D721Med (cell line): ENCODE results near the gene ADAM19.

Source experiments
- DNase-seq: peaks from one replicate; pipeline ENCODE4 v3.0.0; 2011; ENCODE audit warnings: low spot score; ENCODE audit not compliant: insufficient read length
- FAIRE-seq: peaks from 2 replicates; lab custom pipeline; 2011; peaks lifted over from hg19 to GRCh38; lab: Jason Lieb, UNC
- TF ChIP-seq, protein P1 (sequence below): IDR thresholded peaks from 2 replicates; pipeline ENCODE4 v1.5.1; 2012; ENCODE audit warnings: mild to moderate bottlenecking, control low read depth; ENCODE audit not compliant: insufficient read depth; ENCODE audit errors: missing control alignments

ADAM19 gene

DNA sequence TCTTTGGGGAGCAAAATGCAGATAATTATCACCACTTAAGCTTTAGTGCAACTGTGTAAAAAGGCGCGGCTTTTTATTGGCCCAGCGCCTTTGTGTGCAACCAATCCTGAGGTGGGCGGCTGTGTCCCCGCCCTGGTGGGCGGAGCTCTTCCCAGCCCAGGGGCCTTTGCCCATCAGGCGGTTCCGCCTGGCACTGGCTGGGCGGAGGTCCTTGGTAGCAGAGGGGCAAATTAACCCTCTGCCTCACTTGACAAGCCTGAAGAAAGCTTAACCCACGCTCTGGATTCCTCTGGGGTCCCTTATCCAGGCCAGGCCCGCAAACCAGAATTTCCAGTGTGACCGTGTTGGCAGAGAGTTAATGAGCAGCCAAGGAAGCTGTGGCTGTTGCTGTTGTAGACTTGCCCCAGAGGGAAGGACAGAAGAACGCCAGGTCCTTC, 128.4 kb downstream of the ADAM19 start:
- no peak for FAIRE-seq
- TF ChIP-seq, protein P1, sequence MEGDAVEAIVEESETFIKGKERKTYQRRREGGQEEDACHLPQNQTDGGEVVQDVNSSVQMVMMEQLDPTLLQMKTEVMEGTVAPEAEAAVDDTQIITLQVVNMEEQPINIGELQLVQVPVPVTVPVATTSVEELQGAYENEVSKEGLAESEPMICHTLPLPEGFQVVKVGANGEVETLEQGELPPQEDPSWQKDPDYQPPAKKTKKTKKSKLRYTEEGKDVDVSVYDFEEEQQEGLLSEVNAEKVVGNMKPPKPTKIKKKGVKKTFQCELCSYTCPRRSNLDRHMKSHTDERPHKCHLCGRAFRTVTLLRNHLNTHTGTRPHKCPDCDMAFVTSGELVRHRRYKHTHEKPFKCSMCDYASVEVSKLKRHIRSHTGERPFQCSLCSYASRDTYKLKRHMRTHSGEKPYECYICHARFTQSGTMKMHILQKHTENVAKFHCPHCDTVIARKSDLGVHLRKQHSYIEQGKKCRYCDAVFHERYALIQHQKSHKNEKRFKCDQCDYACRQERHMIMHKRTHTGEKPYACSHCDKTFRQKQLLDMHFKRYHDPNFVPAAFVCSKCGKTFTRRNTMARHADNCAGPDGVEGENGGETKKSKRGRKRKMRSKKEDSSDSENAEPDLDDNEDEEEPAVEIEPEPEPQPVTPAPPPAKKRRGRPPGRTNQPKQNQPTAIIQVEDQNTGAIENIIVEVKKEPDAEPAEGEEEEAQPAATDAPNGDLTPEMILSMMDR, result no peak
- no peak for DNase-seq

- DNase-seq (no peak), FAIRE-seq (no peak)
- TF ChIP-seq, protein P1, result no peak
Observed at GRCh38 chr5:157446412-157446935, 129.1 kb downstream of the ADAM19 start.

GRCh38 chr5:157445745-157446411, 129.7 kb downstream of the ADAM19 start:
- FAIRE-seq, result no peak
- DNase-seq, result no peak
- TF ChIP-seq, protein P1, result no peak

GRCh38 chr5:157444224-157444623, 131.4 kb downstream of the ADAM19 start:
- TF ChIP-seq, protein P1, result no peak
- FAIRE-seq (no peak), DNase-seq (no peak)

GRCh38 chr5:157443041-157443549, 132.5 kb downstream of the ADAM19 start:
- FAIRE-seq (no peak), DNase-seq (no peak)
- TF ChIP-seq, protein P1, result no peak

DNA sequence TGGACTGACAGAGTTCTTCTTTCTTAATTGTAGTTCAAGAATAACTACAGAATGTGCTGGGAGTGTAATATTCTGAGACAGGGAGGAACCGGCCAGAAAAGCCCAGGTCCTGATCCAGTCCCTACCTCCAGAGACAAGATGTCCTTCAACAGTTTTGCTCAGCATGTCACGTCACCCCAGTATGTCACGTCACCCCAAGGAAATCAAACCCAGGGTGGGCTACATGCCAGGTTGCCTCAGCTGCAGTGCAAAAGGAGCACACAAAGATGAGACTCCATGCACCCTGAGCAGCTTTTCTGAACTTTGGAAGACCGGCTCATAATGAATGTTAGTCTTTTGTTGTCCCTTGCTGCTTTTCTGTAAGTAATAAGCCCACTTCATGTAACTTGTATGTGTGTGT, 141.5 kb downstream of the ADAM19 start:
- DNase-seq (no peak), FAIRE-seq (no peak)
- TF ChIP-seq, protein P1, result no peak
